H9 (cell line): Measurements from ENCODE around the gene STC2. TPM values are rescaled to one million over a fixed set of nuclear protein-coding genes. Genes with fewer than 3 reads are reported as not detected.
A peak's percentile ranks its signal among the peaks of the same experiment; 100 is the strongest.

Source experiments
- DNase-seq: peaks from one replicate; pipeline ENCODE4 v3.0.0-alpha.2; 2017
- H2AFZ ChIP-seq: one replicate; pipeline ENCODE4 v1.6.1; 2013; ENCODE audit warnings: mild to moderate bottlenecking, low read length, control low read depth, moderate library complexity
- H2AK5ac ChIP-seq: 2 replicates; pipeline ENCODE4 v1.6.1; 2013; ENCODE audit warnings: low read length, control low read depth, mixed read lengths; ENCODE audit not compliant: insufficient read length
- H2BK120ac ChIP-seq: one replicate; pipeline ENCODE4 v1.6.1; 2013; ENCODE audit warnings: low read depth, mild to moderate bottlenecking, low read length, control low read depth, inconsistent platforms; ENCODE audit not compliant: poor library complexity, severe bottlenecking
- H2BK12ac ChIP-seq: 2 replicates; pipeline ENCODE4 v1.6.1; 2013; ENCODE audit warnings: low read length, control low read depth, mixed read lengths, low read depth; ENCODE audit not compliant: insufficient read length
- H2BK15ac ChIP-seq: 2 replicates; pipeline ENCODE4 v1.6.1; 2013; ENCODE audit warnings: low read depth, low read length, control low read depth
- H2BK20ac ChIP-seq: one replicate; pipeline ENCODE4 v1.6.1; 2013; ENCODE audit warnings: low read depth, mild to moderate bottlenecking, low read length, control low read depth, inconsistent platforms; ENCODE audit not compliant: poor library complexity, severe bottlenecking
- H2BK5ac ChIP-seq: 2 replicates; pipeline ENCODE4 v1.6.1; 2013; ENCODE audit warnings: low read length, control low read depth, mixed read lengths; ENCODE audit not compliant: insufficient read length
- H3K14ac ChIP-seq: 2 replicates; pipeline ENCODE4 v1.6.1; 2013; ENCODE audit warnings: low read length, control low read depth; ENCODE audit not compliant: insufficient read depth
- H3K18ac ChIP-seq: 2 replicates; pipeline ENCODE4 v1.6.1; 2013; ENCODE audit warnings: low read depth, mild to moderate bottlenecking, mixed read lengths, low read length, control low read depth; ENCODE audit not compliant: insufficient read length
- H3K23ac ChIP-seq: 2 replicates; pipeline ENCODE4 v1.6.1; 2013; ENCODE audit warnings: low read length, control low read depth, mixed read lengths, low read depth; ENCODE audit not compliant: insufficient read length
- H3K23me2 ChIP-seq: 2 replicates; pipeline ENCODE4 v1.6.1; 2013; ENCODE audit warnings: low read depth, mild to moderate bottlenecking, mixed read lengths, low read length, control low read depth; ENCODE audit not compliant: insufficient read length, poor library complexity, severe bottlenecking
- H3K27ac ChIP-seq: 2 replicates; pipeline ENCODE4 v1.5.1; 2013; ENCODE audit warnings: low read length, control low read depth, mixed read lengths, low read depth; ENCODE audit not compliant: insufficient read length
- H3K27me3 ChIP-seq: 2 replicates; pipeline ENCODE4 v1.6.1; 2013; ENCODE audit warnings: low read length, control low read depth, inconsistent platforms; ENCODE audit not compliant: insufficient read depth
- H3K4ac ChIP-seq: 2 replicates; pipeline ENCODE4 v1.6.1; 2013; ENCODE audit warnings: low read depth, mild to moderate bottlenecking, control low read depth, inconsistent platforms, low read length, moderate library complexity
- H3K4me1 ChIP-seq: 2 replicates; pipeline ENCODE4 v1.6.1; 2013; ENCODE audit warnings: low read length, control low read depth, inconsistent platforms; ENCODE audit not compliant: insufficient read depth
- H3K4me2 ChIP-seq: 2 replicates; pipeline ENCODE4 v1.6.1; 2013; ENCODE audit warnings: low read length, control low read depth, mixed read lengths; ENCODE audit not compliant: insufficient read length, insufficient read depth
- H3K56ac ChIP-seq: 2 replicates; pipeline ENCODE4 v1.6.1; 2013; ENCODE audit warnings: low read depth, mild to moderate bottlenecking, mixed read lengths, low read length, control low read depth; ENCODE audit not compliant: insufficient read length
- H3K79me1 ChIP-seq: 2 replicates; pipeline ENCODE4 v1.6.1; 2013; ENCODE audit warnings: low read depth, mild to moderate bottlenecking, moderate library complexity, low read length, control low read depth, inconsistent platforms; ENCODE audit not compliant: insufficient read depth, poor library complexity, severe bottlenecking
- H3K79me2 ChIP-seq: 2 replicates; pipeline ENCODE4 v1.6.1; 2013; ENCODE audit warnings: low read length, control low read depth, inconsistent platforms; ENCODE audit not compliant: insufficient read depth
- H3K9ac ChIP-seq: 2 replicates; pipeline ENCODE4 v1.6.1; 2013; ENCODE audit warnings: low read length, control low read depth, mixed read lengths; ENCODE audit not compliant: insufficient read length; ENCODE audit errors: extremely low read depth
- H3K9me3 ChIP-seq: one replicate; pipeline ENCODE4 v1.6.1; 2013; ENCODE audit warnings: low read depth, low read length, inconsistent platforms; ENCODE audit not compliant: control insufficient read depth
- H3T11ph ChIP-seq: one replicate; pipeline ENCODE4 v1.6.1; 2013; ENCODE audit warnings: mild to moderate bottlenecking, low read length, control low read depth, inconsistent platforms
- H4K20me1 ChIP-seq: one replicate; pipeline ENCODE4 v1.6.1; 2013; ENCODE audit not compliant: control insufficient read depth, insufficient read length, insufficient read depth
- H4K5ac ChIP-seq: 2 replicates; pipeline ENCODE4 v1.6.1; 2013; ENCODE audit warnings: low read depth, mild to moderate bottlenecking, mixed read lengths, low read length, control low read depth; ENCODE audit not compliant: insufficient read length
- H4K8ac ChIP-seq: replicated peaks from 2 replicates; pipeline ENCODE4 v1.6.1; 2013; ENCODE audit warnings: low read length, control low read depth, mixed read lengths, low read depth; ENCODE audit not compliant: insufficient read length
- H4K91ac ChIP-seq: 2 replicates; pipeline ENCODE4 v1.6.1; 2013; ENCODE audit warnings: low read depth, mild to moderate bottlenecking, moderate library complexity, mixed read lengths, low read length, control low read depth; ENCODE audit not compliant: insufficient read length
- H3K27ac Mint-ChIP-seq, 3 experiments: 2 replicates in 2 of 3; 3 replicates in 1 of 3; pipeline ENCODE4 v1.8.0; 2020 to 2021; ENCODE audit warnings: mixed read lengths in 3 of 3, mild to moderate bottlenecking in 1 of 3, moderate library complexity in 1 of 3
- H3K27me3 Mint-ChIP-seq: 2 replicates; pipeline ENCODE4 v1.8.0; 2021; ENCODE audit warnings: low read depth, mild to moderate bottlenecking, moderate library complexity, mixed read lengths
- H3K36me3 Mint-ChIP-seq, 3 experiments: 2 replicates in 2 of 3; 3 replicates in 1 of 3; pipeline ENCODE4 v1.8.0; 2020 to 2021; ENCODE audit warnings: low read depth in 3 of 3, mixed read lengths in 3 of 3; ENCODE audit not compliant: insufficient read depth in 1 of 3
- H3K4me1 Mint-ChIP-seq, 2 experiments: 2 replicates each; pipeline ENCODE4 v1.8.0; 2020; ENCODE audit warnings: mixed read lengths in 2 of 2
- H3K4me3 Mint-ChIP-seq, 2 experiments: 2 replicates in 1 of 2; 3 replicates in 1 of 2; pipeline ENCODE4 v1.8.0; 2020 to 2021; ENCODE audit warnings: mild to moderate bottlenecking in 2 of 2, mixed read lengths in 2 of 2, moderate library complexity in 1 of 2
- H3K9me3 Mint-ChIP-seq, 2 experiments: 2 replicates in 1 of 2; 3 replicates in 1 of 2; pipeline ENCODE4 v1.8.0; 2020; ENCODE audit warnings: mild to moderate bottlenecking in 2 of 2, mixed read lengths in 2 of 2, moderate library complexity in 1 of 2
- CTCF ChIP-seq: fragments of 200-600 bp; sonication (generic); conservative IDR thresholded peaks from 3 replicates; pipeline ENCODE4 v1.8.0; 2021; ENCODE audit warnings: antibody characterized with exemption, mild to moderate bottlenecking
- WGBS: extraction: QIAGEN DNeasy Blood & Tissue Kit; methylation state at CpG from one replicate; pipeline ENCODE4 v1.1.7; 2013; ENCODE audit warnings: missing lambda C conversion rate, low lambda C conversion rate, mixed read lengths; ENCODE audit not compliant: insufficient read length; ENCODE audit errors: extremely low coverage; 5-methylcytosine and 5-hydroxymethylcytosine counted together
- total RNA-seq: library from RNA; stranded (reverse); gene quantifications from 2 replicates; pipeline ENCODE4 v1.2.1, GENCODE V29; 2021

STC2 gene
- total RNA-seq, 1 experiment from 2014 or later = 77.7 TPM

- peaks cover 58 to 61% of the 10 kb centered on the region in 2 experiments for H3K4me1 Mint-ChIP-seq
- Histone ChIP-seq H2BK15ac (no peak overlapping the region), H3K56ac (no peak overlapping the region), H2AFZ (no peak overlapping the region), H3K4me2 (no peak overlapping the region), H2BK120ac (no peak overlapping the region), H3K27me3 (no peaks in the 10 kb centered on the region; the same call in 1 of the 2 replicates), H3K14ac (no peak overlapping the region), H3K23me2 (no peaks in the 10 kb centered on the region), H4K20me1 (no peaks in the 10 kb centered on the region), H4K91ac (no peak overlapping the region), H3K79me2 (no peaks in the 10 kb centered on the region), H3K27ac (no peak overlapping the region), H3K79me1 (no peaks in the 10 kb centered on the region), H3K4me1 (peaks cover 6% of the 10 kb centered on the region; the same call in 1 of the 2 replicates), H3T11ph (no peak overlapping the region), H2AK5ac (no peak overlapping the region), H3K18ac (no peak overlapping the region), H2BK5ac (no peak overlapping the region), H3K23ac (no peak overlapping the region), H2BK20ac (no peak overlapping the region), H2BK12ac (no peak overlapping the region), H3K9ac (no peak overlapping the region), H4K5ac (no peak overlapping the region), H4K8ac (no peak overlapping the region), H3K9me3 (no peaks in the 10 kb centered on the region), H3K4ac (no peak overlapping the region)
- no CpG with 5 or more reads among the region's 17 CpGs for WGBS
- H3K9me3 Mint-ChIP-seq = peaks cover 0 to under 1% of the 10 kb centered on the region in 2 experiments; a peak in 1 of 5 replicates
- no peak for TF ChIP-seq CTCF
- 0 out of 5 replicates have a peak overlapping the region, but pooled peaks of 1 of the 2 experiments have one; percentile 27 for H3K4me3 Mint-ChIP-seq
- peak overlapping the region in 1 of 3 experiments; percentile 87; a peak in 2 of 7 replicates for H3K27ac Mint-ChIP-seq
- H3K27me3 Mint-ChIP-seq = peaks cover 15% of the 10 kb centered on the region
- peaks cover 0 to 4% (median 0%) of the 10 kb centered on the region in 3 experiments; a peak in 2 of 7 replicates for H3K36me3 Mint-ChIP-seq
- no peak for DNase-seq
These were observed 26.3 kb downstream of the STC2 start for GRCh38 chr5:173301695-173302545.
